OCI-LY7 (cell line): ENCODE data around the gene LPAR3.

Experiments used
- CTCF ChIP-seq: fragments of 200-600 bp; sonication (generic); conservative IDR thresholded peaks from 2 replicates; pipeline ENCODE4 v1.5.1; 2014; ENCODE audit warnings: mild to moderate bottlenecking, antibody characterized with exemption, low read length, moderate library complexity, mixed read lengths
- EZH2phosphoT487 ChIP-seq: fragments of 200-600 bp; sonication (generic); IDR thresholded peaks from 2 replicates; pipeline ENCODE4 v1.6.1; 2018; ENCODE audit warnings: low read depth, borderline replicate concordance, mild to moderate bottlenecking, mixed run types, antibody characterized with exemption, low read length, moderate library complexity, mixed read lengths

GRCh38 chr1:84861988-84862644 is 30.9 kb downstream of the LPAR3 start:
- no peak for TF ChIP-seq CTCF
- TF ChIP-seq EZH2phosphoT487 = no peak
